ENCODE measurements around the gene ALPP.
"Not testable (repeated sequence)": the region's sequence is repeated elsewhere in the genome, so short reads cannot be mapped to it uniquely, and the experiment has no call there.

The ALPP gene

DNA sequence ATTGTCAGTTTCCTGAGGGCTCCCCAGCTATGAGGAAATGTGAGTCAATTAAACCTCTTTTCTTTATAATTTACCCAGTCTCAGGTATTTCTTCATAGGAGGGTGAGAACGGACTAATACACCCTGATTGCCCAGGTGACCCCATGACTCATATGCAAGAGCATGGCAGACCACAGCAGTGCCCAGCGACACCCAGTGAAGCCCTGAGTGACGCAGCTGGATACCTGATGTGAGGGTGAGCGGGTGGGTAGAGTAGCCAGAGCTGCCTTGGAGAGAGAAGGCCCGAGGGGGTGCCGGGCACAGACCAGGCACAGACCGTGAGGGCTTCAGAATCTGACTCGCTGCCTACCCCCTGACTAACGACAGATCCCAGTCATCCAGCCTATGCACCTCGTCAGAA lies 43.5 kb downstream of the ALPP start:
- no peak for DNase-seq (ENCODE audit: low read depth)

DNA sequence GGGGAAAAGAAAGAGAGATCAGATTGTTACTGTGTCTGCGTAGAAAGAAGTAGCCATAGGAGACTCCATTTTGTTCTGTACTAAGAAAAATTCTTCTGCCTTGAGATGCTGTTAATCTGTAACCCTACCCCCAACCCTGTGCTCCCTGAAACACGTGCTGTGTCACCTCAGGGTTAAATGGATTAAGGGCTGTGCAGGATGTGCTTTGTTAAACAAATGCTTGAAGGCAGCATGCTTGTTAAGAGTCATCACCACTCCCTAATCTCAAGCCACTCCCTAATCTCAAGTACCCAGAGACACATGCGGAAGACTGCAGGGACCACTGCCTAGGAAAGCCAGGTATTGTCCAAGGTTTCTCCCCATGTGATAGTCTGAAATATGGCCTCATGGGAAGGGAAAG lies 44.4 kb downstream of the ALPP start:
- H3K4me3 ChIP-seq (ENCODE audit: low read depth, low read length); DNase-seq (ENCODE audit: low read depth): not testable (repeated sequence)

More for the DNA sequence above, 43.5 kb downstream of the ALPP start:
- TF ChIP-seq, protein P1, sequence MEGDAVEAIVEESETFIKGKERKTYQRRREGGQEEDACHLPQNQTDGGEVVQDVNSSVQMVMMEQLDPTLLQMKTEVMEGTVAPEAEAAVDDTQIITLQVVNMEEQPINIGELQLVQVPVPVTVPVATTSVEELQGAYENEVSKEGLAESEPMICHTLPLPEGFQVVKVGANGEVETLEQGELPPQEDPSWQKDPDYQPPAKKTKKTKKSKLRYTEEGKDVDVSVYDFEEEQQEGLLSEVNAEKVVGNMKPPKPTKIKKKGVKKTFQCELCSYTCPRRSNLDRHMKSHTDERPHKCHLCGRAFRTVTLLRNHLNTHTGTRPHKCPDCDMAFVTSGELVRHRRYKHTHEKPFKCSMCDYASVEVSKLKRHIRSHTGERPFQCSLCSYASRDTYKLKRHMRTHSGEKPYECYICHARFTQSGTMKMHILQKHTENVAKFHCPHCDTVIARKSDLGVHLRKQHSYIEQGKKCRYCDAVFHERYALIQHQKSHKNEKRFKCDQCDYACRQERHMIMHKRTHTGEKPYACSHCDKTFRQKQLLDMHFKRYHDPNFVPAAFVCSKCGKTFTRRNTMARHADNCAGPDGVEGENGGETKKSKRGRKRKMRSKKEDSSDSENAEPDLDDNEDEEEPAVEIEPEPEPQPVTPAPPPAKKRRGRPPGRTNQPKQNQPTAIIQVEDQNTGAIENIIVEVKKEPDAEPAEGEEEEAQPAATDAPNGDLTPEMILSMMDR (conservative IDR thresholded peaks at IDR 0.05; ENCODE audit: low read depth, low read length): no peak
- no peak overlapping the region for H3K4me3 ChIP-seq (ENCODE audit: low read depth, low read length)

DNA sequence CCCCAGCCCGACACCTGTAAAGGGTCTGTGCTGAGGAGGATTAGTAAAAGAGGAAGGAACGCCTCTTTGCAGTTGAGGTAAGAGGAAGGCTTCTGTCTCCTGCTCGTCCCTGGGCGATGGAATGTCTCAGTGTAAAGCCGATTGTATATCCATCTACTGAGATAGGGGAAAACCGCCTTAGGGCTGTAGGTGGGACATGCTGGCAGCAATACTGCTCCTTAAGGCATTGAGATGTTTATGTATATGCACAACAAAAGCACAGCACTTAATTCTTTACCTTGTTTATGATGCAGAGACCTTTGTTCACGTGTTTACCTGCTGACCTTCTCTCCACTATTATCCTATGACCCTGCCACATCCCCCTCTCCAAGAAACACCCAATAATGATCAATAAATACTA lies 44.9 kb downstream of the ALPP start:
- not testable (repeated sequence) for DNase-seq (ENCODE audit: low read depth); H3K4me3 ChIP-seq (ENCODE audit: low read depth, low read length)

DNA sequence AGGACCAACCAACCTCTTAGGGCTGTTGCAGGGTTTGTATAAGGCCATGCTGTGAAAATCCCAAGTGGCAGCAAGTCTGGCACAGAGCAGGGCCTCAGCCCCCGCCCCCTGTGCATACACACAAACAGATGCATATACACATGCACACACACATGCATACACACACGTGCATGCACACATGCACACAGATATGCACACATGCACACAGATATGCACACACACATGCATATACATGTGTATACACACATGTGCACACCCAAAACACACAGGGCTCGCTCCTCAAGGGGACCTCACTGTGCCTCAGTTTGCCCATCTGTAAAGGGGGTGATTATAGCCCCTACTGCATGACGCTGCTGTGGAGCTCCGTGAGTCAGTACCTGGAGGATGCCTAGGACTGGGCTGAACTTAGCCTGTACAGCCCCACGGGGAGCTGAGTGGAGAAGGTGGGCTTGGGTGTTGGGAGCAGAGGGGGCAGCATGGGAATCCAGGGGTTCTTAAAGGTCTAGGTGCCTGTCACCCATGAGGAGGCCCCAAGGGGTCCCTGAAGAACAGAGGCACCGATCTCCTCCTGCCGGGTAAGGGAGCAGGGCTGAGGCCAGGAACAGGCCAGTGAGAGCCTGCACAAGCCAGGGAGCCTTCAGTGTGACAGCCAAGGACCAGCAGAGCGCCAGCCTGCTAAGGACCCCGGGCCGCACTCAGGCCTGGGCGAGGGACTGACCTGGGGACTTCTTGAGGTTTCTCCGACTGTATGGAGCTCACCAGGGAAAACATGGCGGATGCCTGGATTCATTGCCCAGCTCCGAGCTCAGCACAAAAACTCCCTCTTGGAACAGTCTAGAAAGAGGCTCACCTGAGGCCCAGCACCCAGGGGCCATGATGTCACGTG lies 53.4 kb downstream of the ALPP start:
- no peak overlapping the region for H3K4me3 ChIP-seq (ENCODE audit: low read depth, low read length)
- DNase-seq (ENCODE audit: low read depth): no peak
- TF ChIP-seq, protein P1 (conservative IDR thresholded peaks at IDR 0.05; ENCODE audit: low read depth, low read length): no peak

All from choroid plexus epithelial cell (primary cell).